Subcutaneous adipose tissue (tissue), 4 donors: Measurements from ENCODE around the gene PLA2G1B. TPM values are rescaled to one million over a fixed set of nuclear protein-coding genes. Genes with fewer than 3 reads are reported as not detected.

Source experiments
- total RNA-seq, 4 donors: library from RNA; depleted of rRNA; stranded (reverse); fragments of >200 nt; gene quantifications; one replicate each; pipeline ENCODE4 v1.1.0, GENCODE V29; 2016
- TF ChIP-seq, protein P1 (sequence below): fragments of 450-650 bp; IDR thresholded peaks from one replicate; pipeline ENCODE4 v1.5.1; 2016; ENCODE audit warnings: low read depth, mild to moderate bottlenecking, control low read depth, antibody characterized with exemption, moderate library complexity

PLA2G1B gene
- not detected for total RNA-seq

DNA sequence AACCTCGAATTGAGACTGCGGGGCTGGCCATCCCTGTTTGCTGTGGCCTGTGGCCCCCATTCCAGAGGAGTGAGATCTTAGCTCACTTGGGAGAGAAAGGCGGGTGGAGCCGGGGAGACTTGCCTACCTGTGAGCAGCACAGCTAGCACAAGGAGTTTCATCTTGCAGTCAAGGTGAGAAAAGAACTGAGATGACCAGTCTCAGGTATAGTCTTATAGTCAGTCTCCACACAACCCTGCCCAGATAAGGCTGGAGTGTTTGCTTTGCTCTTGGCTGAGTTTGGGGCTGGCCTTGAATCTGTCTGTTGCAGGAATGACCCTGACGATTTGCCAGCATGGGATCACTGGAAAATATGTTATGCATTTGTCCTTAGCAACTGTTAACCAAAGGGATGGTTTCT is at the start of gene PLA2G1B:
Gene PLA2G1B (minus strand): TSS at position 187 of the 400 bp plus-strand sequence. CDS start 26 bp downstream, at position 161.
- TF ChIP-seq, protein P1, sequence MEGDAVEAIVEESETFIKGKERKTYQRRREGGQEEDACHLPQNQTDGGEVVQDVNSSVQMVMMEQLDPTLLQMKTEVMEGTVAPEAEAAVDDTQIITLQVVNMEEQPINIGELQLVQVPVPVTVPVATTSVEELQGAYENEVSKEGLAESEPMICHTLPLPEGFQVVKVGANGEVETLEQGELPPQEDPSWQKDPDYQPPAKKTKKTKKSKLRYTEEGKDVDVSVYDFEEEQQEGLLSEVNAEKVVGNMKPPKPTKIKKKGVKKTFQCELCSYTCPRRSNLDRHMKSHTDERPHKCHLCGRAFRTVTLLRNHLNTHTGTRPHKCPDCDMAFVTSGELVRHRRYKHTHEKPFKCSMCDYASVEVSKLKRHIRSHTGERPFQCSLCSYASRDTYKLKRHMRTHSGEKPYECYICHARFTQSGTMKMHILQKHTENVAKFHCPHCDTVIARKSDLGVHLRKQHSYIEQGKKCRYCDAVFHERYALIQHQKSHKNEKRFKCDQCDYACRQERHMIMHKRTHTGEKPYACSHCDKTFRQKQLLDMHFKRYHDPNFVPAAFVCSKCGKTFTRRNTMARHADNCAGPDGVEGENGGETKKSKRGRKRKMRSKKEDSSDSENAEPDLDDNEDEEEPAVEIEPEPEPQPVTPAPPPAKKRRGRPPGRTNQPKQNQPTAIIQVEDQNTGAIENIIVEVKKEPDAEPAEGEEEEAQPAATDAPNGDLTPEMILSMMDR: no peak

GRCh38 chr12:120376934-120377572 is 49.5 kb upstream of the PLA2G1B start:
- TF ChIP-seq, protein P1: no peak

GRCh38 chr12:120376416-120376815 is 48.8 kb upstream of the PLA2G1B start:
- TF ChIP-seq, protein P1: no peak

- TF ChIP-seq, protein P1: no peak
Measured at GRCh38 chr12:120376009-120376408, 48.4 kb upstream of the PLA2G1B start.

GRCh38 chr12:120373683-120374082 is 46.1 kb upstream of the PLA2G1B start:
- TF ChIP-seq, protein P1: no peak

DNA sequence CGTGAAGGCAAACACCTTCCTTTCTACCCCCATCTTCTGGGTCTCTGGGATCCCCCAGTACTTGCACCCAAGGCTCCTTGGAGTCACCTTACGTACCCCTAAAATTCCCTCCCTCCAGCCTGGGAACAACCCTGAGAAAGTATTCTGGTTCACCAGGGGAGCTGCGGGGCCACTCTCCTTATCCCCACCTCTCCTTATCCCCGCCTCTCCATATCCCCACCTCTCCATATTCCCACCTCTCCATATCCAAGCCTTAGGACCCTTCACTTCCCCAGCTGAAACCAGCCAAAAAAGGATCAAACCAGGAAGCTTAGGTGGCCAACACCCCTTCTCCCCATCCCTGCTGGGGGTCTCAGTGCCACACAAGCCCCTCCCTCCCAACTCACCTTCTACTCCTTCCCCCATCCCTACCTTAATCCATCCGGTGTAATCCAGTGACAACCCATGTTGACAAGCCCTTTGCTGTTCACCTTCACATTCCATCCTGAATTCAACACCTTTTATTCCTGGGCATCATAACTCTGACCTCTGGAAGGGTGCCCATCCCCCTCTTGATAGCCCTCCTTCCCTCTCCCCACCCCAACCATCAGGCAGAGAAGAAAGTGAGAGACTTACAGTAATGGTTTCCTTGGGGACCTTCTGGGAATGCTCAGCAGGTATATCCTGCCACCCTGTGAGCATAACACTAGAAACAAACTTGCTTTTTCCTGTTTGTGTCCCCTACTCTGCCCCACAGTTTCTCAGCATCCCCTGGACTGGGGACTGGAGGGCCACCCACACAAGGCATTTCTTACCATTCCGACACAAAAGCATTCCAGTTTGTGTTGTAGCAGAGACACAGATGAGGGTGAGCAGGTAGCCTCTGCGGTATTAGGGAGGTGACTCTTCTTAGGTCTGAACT is 43.0 kb upstream of the PLA2G1B start:
- TF ChIP-seq, protein P1: no peak
